Eye (tissue), 1 donor: Measurements from ENCODE around the gene ZFR2.

Source experiments
- DNase-seq: peaks from one replicate; pipeline ENCODE4 v3.0.0-alpha.2; 2015

ZFR2 gene

GRCh38 chr19:3813473-3814392 is 55.1 kb downstream of the ZFR2 start:
- no peak for DNase-seq

DNA sequence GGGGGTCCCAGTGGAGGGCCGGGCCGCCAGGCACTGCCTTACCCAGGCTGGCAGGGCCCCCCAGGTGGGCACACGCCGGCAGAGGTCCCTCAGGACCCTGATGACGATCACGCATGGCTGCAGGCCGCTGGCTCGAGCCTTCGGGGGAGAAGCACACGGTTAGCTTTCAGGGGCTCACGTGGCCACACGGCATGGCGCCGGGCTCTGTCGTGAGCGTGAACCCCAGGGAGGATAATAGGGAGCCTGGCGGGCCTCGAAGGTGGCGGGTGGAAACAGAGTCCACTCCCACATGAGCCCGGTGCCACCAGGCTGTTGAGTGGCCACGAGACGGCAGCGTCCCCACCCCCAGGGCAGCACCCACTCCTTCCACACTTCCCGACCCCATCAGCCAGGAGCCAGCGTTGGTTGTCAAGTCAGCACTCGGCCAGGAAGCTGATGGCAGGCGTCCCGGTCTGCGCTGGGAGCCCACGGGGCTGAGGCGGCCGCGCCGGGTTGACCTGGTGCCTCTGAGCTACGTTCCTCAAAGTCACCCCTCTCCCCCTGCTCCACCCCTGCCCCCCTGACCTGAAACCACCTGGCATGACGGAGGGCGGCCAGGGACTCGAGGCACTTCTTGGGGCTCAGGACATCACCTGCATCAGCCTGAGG is 58.0 kb downstream of the ZFR2 start:
- no peak for DNase-seq

- DNase-seq = no peak
Observed at GRCh38 chr19:3809881-3810707, 58.7 kb downstream of the ZFR2 start.

DNA sequence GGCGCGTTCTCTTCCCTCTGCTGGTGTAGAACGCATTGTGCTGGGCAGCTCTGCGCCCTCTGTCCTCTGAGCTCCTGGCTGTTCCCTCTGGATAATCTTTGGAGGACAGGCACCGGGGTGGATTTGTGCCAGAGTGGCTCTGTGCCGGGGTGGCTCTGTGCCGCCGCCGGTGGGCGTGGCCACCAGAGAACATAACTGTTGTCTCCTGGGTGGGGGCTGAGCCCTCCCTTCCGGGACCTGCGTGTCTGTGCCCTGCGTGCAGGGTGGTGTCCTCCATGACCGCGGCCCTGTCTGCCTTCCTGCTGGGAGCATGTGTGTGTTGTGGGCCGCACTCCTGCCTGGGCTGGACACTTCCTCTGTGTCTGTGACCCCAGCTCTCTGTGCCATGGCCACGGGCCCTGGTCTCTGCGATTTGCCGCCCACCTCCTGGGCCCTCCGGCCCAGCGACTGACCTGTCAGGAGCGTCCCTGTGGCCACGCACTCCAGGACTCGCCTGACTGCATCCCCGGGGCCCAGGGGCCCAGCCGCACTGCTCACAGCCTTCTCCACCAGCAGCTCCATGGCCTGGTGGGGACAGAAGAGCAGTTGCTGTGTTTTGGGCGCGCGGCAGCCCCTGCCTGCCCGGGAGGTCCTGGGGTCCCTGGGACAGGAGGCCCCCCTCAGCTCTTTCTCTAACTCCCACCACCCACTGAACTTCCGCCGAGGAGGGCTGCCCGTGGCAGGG is 60.3 kb downstream of the ZFR2 start:
- no peak for DNase-seq

GRCh38 chr19:3807574-3808354 is 61.1 kb downstream of the ZFR2 start:
- DNase-seq = no peak

- no peak for DNase-seq
Observed at GRCh38 chr19:3807131-3807480, 61.7 kb downstream of the ZFR2 start.

DNA sequence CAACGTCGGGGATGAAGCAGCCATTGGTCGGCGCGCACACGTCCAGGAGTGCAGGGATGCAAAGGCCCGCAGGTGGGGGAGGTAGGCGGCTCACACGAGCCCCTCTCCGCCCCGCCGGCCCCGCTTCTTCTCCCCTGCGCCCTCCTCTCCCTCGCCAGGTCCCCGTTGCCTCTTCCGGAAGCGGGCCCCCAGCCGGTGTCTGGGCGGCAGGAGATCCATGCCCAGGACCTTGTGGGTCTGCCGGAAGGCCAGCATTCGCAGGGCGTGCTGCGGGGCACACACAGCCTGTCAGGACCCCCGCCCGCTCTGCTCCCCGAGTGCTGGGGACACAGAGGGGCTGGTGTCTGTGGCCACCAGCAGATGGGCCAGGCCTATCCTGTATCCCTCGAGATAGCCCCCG is 63.0 kb downstream of the ZFR2 start:
- no peak for DNase-seq

GRCh38 chr19:3804429-3804828 is 64.4 kb downstream of the ZFR2 start:
- no peak for DNase-seq

GRCh38 chr19:3803986-3804385 is 64.9 kb downstream of the ZFR2 start:
- DNase-seq = no peak

GRCh38 chr19:3803114-3803888 is 65.5 kb downstream of the ZFR2 start:
- DNase-seq = no peak

- peak; percentile 75 for DNase-seq
Observed at GRCh38 chr19:3801412-3802096, 67.3 kb downstream of the ZFR2 start.

DNA sequence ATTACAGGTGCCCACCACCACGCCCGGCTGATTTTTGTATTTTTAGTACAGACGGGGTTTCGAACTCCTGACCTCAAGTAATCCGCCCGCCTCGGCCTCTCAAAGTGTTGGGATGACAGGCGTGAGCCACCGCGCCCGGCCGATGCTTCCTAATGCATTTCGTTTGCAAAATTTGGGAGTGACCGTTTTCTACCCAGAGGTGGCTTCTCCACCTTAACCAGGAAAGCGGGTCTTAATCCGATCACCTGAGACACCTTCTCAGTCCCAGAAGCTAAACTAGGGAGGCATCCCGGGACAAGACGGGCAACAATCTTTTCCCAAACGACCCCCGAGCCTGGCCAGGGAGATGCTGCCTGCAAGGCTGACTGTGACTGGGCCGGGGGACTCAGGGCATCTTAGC is 67.8 kb downstream of the ZFR2 start:
- no peak for DNase-seq

GRCh38 chr19:3798137-3798536 is 70.7 kb downstream of the ZFR2 start:
- no peak for DNase-seq

- DNase-seq = no peak
Observed at GRCh38 chr19:3796358-3796757, 72.5 kb downstream of the ZFR2 start.

DNA sequence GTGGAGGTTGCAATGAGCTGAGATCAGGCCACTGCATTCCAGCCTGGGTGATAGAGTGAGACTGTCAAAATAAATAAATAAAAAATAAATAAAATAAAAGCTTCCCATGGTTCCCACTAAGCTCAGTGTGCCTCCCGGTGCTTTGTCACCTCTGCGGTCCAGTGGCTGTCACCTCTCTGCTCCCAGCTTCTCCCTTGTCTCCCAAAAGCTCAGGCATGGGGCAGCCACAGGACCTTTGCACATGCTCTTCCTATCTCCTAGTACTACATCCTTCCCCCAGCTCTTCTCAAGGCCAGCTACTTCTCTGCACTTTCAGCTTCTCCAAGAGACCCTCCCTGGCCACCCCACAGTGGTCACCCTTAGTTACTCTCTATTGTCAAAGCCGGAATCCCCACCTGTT is 75.0 kb downstream of the ZFR2 start:
- DNase-seq = no peak

DNA sequence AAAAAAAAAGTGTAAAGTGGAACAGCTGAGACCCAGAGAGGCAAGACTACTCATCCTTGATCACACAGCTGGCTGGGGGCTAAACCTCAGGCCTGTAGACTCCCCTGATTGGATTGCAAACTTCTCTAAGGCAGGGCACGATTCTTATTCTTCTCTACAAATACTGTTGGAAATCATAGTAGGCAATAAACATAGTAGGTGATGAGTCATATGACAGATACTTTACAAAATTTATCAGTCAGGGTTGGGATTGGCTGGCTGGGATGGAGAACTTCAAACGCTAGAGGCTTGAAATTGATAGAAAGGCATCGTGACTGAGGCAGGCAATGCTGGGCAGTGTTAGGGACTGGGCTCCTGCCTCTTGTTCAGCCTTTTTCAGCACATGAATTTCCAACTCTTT is 76.7 kb downstream of the ZFR2 start:
- no peak for DNase-seq

DNA sequence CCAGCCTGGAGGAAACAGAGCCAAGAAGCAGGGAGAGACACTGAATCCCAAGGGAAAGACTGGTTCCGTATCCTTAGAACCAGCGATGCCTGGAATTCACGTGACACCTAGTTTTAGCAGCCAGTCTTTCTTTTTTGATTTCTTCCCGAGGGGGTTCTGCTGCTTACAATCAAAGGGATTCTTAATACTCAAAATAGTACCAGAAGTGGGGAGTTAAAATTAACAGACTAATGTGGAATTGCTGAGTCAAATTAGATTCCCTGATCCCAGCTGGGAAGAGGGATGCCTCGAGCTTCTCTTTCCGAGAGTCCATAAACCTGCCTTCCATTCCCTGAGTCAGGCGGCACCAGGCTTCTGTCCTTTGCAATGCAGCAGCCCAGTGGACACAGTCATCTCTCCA is 77.9 kb downstream of the ZFR2 start:
- no peak for DNase-seq

DNA sequence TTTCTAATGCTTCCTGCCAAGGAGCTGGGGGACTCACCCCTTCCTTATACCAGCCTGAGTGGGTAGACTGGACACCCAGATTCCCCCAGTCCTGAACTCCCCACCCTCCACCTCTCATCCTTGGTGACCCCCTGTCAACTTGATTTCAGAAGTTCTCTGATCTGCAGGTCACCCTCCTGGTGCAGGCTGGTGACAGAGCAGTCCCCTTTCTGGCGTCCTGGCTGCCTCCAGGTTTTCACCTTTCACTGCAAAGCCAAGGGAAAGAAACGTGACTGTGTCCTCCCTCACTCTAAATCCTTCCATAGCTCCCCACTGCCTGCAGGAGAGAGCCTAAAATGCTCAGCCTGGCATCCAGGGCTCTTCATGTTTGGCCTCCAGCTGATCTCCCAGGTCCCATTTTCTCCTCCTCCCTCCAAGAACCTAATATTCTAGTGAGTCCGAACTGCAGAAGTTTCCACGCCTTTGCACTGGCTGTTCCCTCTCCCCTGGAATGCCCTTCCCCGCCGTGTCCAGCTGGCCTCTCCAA is 78.6 kb downstream of the ZFR2 start:
- no peak for DNase-seq

DNA sequence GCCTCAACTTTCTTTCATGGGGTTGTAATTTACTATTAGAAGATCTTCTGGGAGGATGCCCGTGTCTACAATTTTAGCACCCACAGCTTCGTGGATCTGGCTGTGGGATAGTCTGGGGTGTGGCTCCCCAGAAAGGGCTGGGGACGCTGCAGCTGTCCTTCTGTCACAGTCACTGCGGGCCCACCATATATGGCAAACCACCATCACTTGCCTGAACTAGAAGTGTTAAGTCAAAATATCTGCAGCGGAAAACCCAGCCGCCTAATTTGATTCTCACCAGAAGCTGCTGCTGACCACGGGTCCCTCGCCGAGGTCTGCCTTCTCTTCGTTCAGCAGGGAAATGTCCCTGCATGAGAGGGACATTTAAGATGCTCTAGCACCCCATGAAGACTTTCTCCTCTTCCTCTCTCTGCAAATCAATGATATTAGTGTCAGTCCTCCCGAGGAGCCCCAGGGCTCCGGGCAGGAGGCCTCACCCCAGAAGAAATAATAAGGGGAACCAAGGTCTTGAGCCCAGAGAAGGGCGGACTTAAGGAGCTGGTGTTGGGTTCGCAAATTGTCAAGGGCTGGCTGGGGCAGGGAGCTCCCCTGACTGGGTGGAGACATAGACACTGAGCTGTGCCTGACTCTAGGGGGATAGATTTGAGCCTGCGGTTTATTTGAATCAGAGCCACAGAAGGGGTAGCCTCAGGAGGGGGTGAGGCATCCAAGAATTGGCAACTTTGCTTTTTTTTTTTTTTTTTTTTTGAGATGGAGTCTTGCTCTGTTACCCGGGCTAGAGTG is 79.7 kb downstream of the ZFR2 start:
- no peak for DNase-seq
